Adrenal gland (tissue), 12 donors: Measurements from ENCODE around the gene WASL. TPM values are rescaled to one million over a fixed set of nuclear protein-coding genes. Genes with fewer than 3 reads are reported as not detected.
"Not testable (repeated sequence)": the region's sequence is repeated elsewhere in the genome, so short reads cannot be mapped to it uniquely, and the experiment has no call there.

Source experiments
- DNase-seq, 7 donors: peaks; one replicate each; pipeline ENCODE4 v3.0.0-alpha.2; 2019 to 2020
- H3K27ac ChIP-seq, 5 donors: fragments of 200-600 bp; sonication (generic) in 4 of 5; 1 replicate in 3 of 5; 2 replicates in 2 of 5; pipeline versions ENCODE4 v1.5.1 to v1.8.0; 2016 to 2020; ENCODE audit warnings: mild to moderate bottlenecking in 1 of 5
- H3K27me3 ChIP-seq: fragments of 200-600 bp; 2 replicates; pipeline ENCODE4 v1.8.0; 2021
- H3K36me3 ChIP-seq, 2 donors: fragments of 200-600 bp; replicated peaks in 1 of 2; 1 replicate in 1 of 2; 2 replicates in 1 of 2; pipeline versions ENCODE4 v1.5.1 to v1.8.0; 2018 to 2022
- H3K4me1 ChIP-seq, 2 donors: fragments of 200-600 bp; replicated peaks in 1 of 2; 1 replicate in 1 of 2; 2 replicates in 1 of 2; pipeline versions ENCODE4 v1.5.1 to v1.8.0; 2018 to 2021
- H3K4me3 ChIP-seq, 4 donors: fragments of 200-600 bp; sonication (generic) in 3 of 4; one replicate each; pipeline ENCODE4 v1.5.1; 2016 to 2018
- H3K9me3 ChIP-seq, 3 donors: fragments of 200-600 bp; sonication (generic) in 1 of 3; replicated peaks in 1 of 3; 1 replicate in 2 of 3; 2 replicates in 1 of 3; pipeline versions ENCODE4 v1.5.1 to v1.8.0; 2016 to 2021
- CTCF ChIP-seq, 6 experiments: fragments of 450-650 bp in 4 of 6; fragments of 200-600 bp in 2 of 6; sonication (generic) in 1 of 6; IDR thresholded peaks; 1 replicate in 5 of 6; 2 replicates in 1 of 6; pipeline versions ENCODE4 v1.5.1 to v1.8.0; 2016 to 2021; ENCODE audit warnings: antibody characterized with exemption in 6 of 6, mild to moderate bottlenecking in 2 of 6, moderate library complexity in 1 of 6
- POLR2A ChIP-seq, 2 donors: fragments of 450-650 bp; IDR thresholded peaks; one replicate each; pipeline ENCODE4 v1.6.1; 2017; ENCODE audit warnings: antibody characterized with exemption in 2 of 2, mild to moderate bottlenecking in 2 of 2, moderate library complexity in 1 of 2
- WGBS, 4 donors: extraction: QIAGEN DNeasy Blood & Tissue Kit in 2 of 4; methylation state at CpG; one replicate each; pipeline versions ENCODE4 v1.1.5 to v1.1.7; 2013 to 2017; 5-methylcytosine and 5-hydroxymethylcytosine counted together
- intact Hi-C, 2 donors: fragments of 100-400 bp; cut with DNase I; formaldehyde crosslinking; loops; one replicate each; pipeline versions ENCODE4 v1.14.1 to v1.15.0; 2022 to 2023
- polyA plus RNA-seq, 3 donors: library from polyadenylated mRNA; stranded (reverse); fragments of 200-250 nt in 2 of 3; fragments of 350-450 nt in 1 of 3; fragmentation: Illumina TruSeq in 1 of 3; extraction: RNeasy Lipid Tissue Mini Kit (QIAGEN cat#74804) in 1 of 3; gene quantifications; one replicate each; pipeline ENCODE4 v1.2.3, GENCODE V29; 2013 to 2014
- total RNA-seq, 9 donors: library from RNA; depleted of rRNA in 4 of 9; stranded (reverse); fragments of >200 nt in 4 of 9; fragments of 120-200 nt in 1 of 9; fragmentation: NEBNext Ultra II Directional in 1 of 9; extraction: Animal tissue kit (Norgen Biotek cat#: 25700) in 1 of 9; gene quantifications; one replicate each; pipeline versions ENCODE4 v1.1.0 to v1.2.4, GENCODE V29; 2013 to 2023
- donor health status: healthy with polysubstance abuse.
- donor health status: Bipolar disorder and iron deficiency.
- donor health status: DM: yes; HTN: yes; CAD: no.
- donor health status: DM: no; HTN: no; CAD: no.
- donor health status: DM: no; HTN: no; CAD: no.
- donor health status: DM: yes; HTN: yes; CAD: no.

The WASL gene
- total and polyA plus RNA-seq, 12 donors = 12.2 to 52.1 (median 33.1) TPM

GRCh38 chr7:123795917-123796316, 47.1 kb upstream of the WASL start:
- Histone ChIP-seq H3K36me3 (no peaks in the 10 kb centered on the region), H3K27ac (no peak overlapping the region), H3K9me3 (no peaks in the 10 kb centered on the region), H3K27me3 (no peaks in the 10 kb centered on the region), H3K4me3 (no peak overlapping the region), H3K4me1 (no peaks in the 10 kb centered on the region)
- TF ChIP-seq CTCF (IDR thresholded peaks at IDR 0.05) (no peak), POLR2A (IDR thresholded peaks at IDR 0.05) (no peak)
- no peak for DNase-seq
- 68 to 95% (median 80%) methylated on average over 1 of the region's 1 CpG for WGBS, 4 donors
- intact Hi-C loops = loop anchor here in 1 of 2 donors (5.0 kb wide), 1 partner anchor 66 kb away; no protein-coding TSS in a partner anchor

- intact Hi-C loops = loop anchor here in 1 of 2 donors (5.0 kb wide), 1 partner anchor 67 kb away; no protein-coding TSS in a partner anchor
- H3K4me3 ChIP-seq, H3K36me3 ChIP-seq: not testable (repeated sequence)
Observed at GRCh38 chr7:123795116-123795515, 46.3 kb upstream of the WASL start.

GRCh38 chr7:123792547-123792946, 43.7 kb upstream of the WASL start:
- no peaks in the 10 kb centered on the region for H3K9me3 ChIP-seq
- no peaks in the 10 kb centered on the region for H3K27me3 ChIP-seq
- intact Hi-C loops = loop anchor here in 1 of 2 donors (5.0 kb wide), 1 partner anchor 75 kb away; no protein-coding TSS in a partner anchor
- DNase-seq = no peak
- 48 to 64% (median 51%) methylated on average over 1 of the region's 1 CpG for WGBS, 4 donors
- TF ChIP-seq CTCF (IDR thresholded peaks at IDR 0.05) = no peak
- no peak for TF ChIP-seq POLR2A (IDR thresholded peaks at IDR 0.05)
- H3K4me1 ChIP-seq = peaks cover 7 to 10% of the 10 kb centered on the region in 2 donors
- no peak overlapping the region for H3K4me3 ChIP-seq
- H3K36me3 ChIP-seq = no peaks in the 10 kb centered on the region
- H3K27ac ChIP-seq = no peak overlapping the region

More at GRCh38 chr7:123795116-123795515, 46.3 kb upstream of the WASL start:
- H3K27me3 ChIP-seq, DNase-seq, H3K4me1 ChIP-seq, H3K27ac ChIP-seq, H3K9me3 ChIP-seq: not testable (repeated sequence)
- 20 to 100% (median 98%) methylated on average over 1 of the region's 1 CpG for WGBS, 4 donors

GRCh38 chr7:123791001-123791400, 42.2 kb upstream of the WASL start:
- Histone ChIP-seq H3K4me1 (peaks cover 14 to 15% of the 10 kb centered on the region in 2 donors), H3K27me3 (no peaks in the 10 kb centered on the region), H3K4me3 (no peak overlapping the region), H3K36me3 (no peaks in the 10 kb centered on the region), H3K9me3 (no peaks in the 10 kb centered on the region), H3K27ac (no peak overlapping the region)
- intact Hi-C loops = loop anchor here in 1 of 2 donors (5.0 kb wide), 1 partner anchor 76 kb away; no protein-coding TSS in a partner anchor
- DNase-seq = no peak
- TF ChIP-seq POLR2A (IDR thresholded peaks at IDR 0.05) (no peak), CTCF (IDR thresholded peaks at IDR 0.05) (no peak)
- WGBS, 4 donors = 88 to 96% (median 90%) methylated on average over 5 of the region's 5 CpGs

- no peak overlapping the region for H3K27ac ChIP-seq
- 73 to 86% (median 81%) methylated on average over 3 of the region's 3 CpGs for WGBS, 4 donors
- H3K4me3 ChIP-seq = no peak overlapping the region
- no peaks in the 10 kb centered on the region for H3K36me3 ChIP-seq
- no peaks in the 10 kb centered on the region for H3K27me3 ChIP-seq
- no peak for DNase-seq
- H3K9me3 ChIP-seq = no peaks in the 10 kb centered on the region
- intact Hi-C loops = loop anchor here in 1 of 2 donors (5.0 kb wide), 1 partner anchor 77 kb away; no protein-coding TSS in a partner anchor
- peaks cover 17 to 18% of the 10 kb centered on the region in 2 donors for H3K4me1 ChIP-seq
- TF ChIP-seq POLR2A (IDR thresholded peaks at IDR 0.05) (no peak), CTCF (IDR thresholded peaks at IDR 0.05) (no peak)
Observed at GRCh38 chr7:123789817-123790216, 41.0 kb upstream of the WASL start.
